CD8-positive, alpha-beta memory T cell (primary cell): Measurements from ENCODE around the gene TRMT5. TPM values are rescaled to one million over a fixed set of nuclear protein-coding genes. Genes with fewer than 3 reads are reported as not detected.

Source experiments
- CTCF ChIA-PET: fragments of 350-600 bp; sonication (Branson Sonifier 250); formaldehyde crosslinking; loops from one replicate; lab custom pipeline; 2021; ENCODE audit warnings: antibody characterized with exemption; lab: Charles Lee
- POLR2A ChIA-PET: fragments of 350-600 bp; sonication (Branson Sonifier 250); formaldehyde crosslinking; loops from one replicate; lab custom pipeline; 2021; ENCODE audit warnings: antibody characterized with exemption; lab: Charles Lee
- DNase-seq, 5 donors: peaks; one replicate each; pipeline versions ENCODE4 v3.0.0 to v3.0.0-alpha.2; 2020 to 2022; ENCODE audit warnings: mixed read lengths in 1 of 5
- H3K27ac ChIP-seq: one replicate; pipeline ENCODE4 v1.7.0; 2013; ENCODE audit warnings: low read depth, mild to moderate bottlenecking, low read length, moderate library complexity
- H3K27me3 ChIP-seq: 2 replicates; pipeline ENCODE4 v1.7.0; 2013; ENCODE audit warnings: low read length, mild to moderate bottlenecking; ENCODE audit not compliant: insufficient read depth, poor library complexity, severe bottlenecking
- H3K36me3 ChIP-seq: 2 replicates; pipeline ENCODE4 v1.7.0; 2013; ENCODE audit warnings: mild to moderate bottlenecking, low read length, moderate library complexity; ENCODE audit not compliant: insufficient read depth
- H3K4me1 ChIP-seq: 2 replicates; pipeline ENCODE4 v1.7.0; 2013; ENCODE audit warnings: mild to moderate bottlenecking, low read length, moderate library complexity; ENCODE audit not compliant: insufficient read depth
- H3K4me3 ChIP-seq: 2 replicates; pipeline ENCODE4 v1.7.0; 2013; ENCODE audit warnings: mild to moderate bottlenecking, low read length
- H3K9me3 ChIP-seq: 2 replicates; pipeline ENCODE4 v1.7.0; 2013; ENCODE audit warnings: mild to moderate bottlenecking, low read length
- H3K27ac Mint-ChIP-seq, 8 donors: one replicate each; pipeline ENCODE4 v1.8.0; 2020 to 2021; ENCODE audit warnings: mixed read lengths in 8 of 8, mild to moderate bottlenecking in 6 of 8, inconsistent platforms in 3 of 8, moderate library complexity in 3 of 8
- H3K27me3 Mint-ChIP-seq, 2 donors: one replicate each; pipeline ENCODE4 v1.8.0; 2020 to 2021; ENCODE audit warnings: mixed read lengths in 2 of 2, mild to moderate bottlenecking in 1 of 2, moderate library complexity in 1 of 2
- H3K36me3 Mint-ChIP-seq, 3 donors: one replicate each; pipeline ENCODE4 v1.8.0; 2020 to 2021; ENCODE audit warnings: mixed read lengths in 3 of 3, inconsistent platforms in 1 of 3, mild to moderate bottlenecking in 1 of 3
- H3K4me1 Mint-ChIP-seq, 3 donors: one replicate each; pipeline ENCODE4 v1.8.0; 2020 to 2021; ENCODE audit warnings: mixed read lengths in 3 of 3, inconsistent platforms in 1 of 3, mild to moderate bottlenecking in 1 of 3
- H3K4me3 Mint-ChIP-seq, 7 donors: one replicate each; pipeline ENCODE4 v1.8.0; 2020 to 2021; ENCODE audit warnings: mixed read lengths in 7 of 7, mild to moderate bottlenecking in 6 of 7, moderate library complexity in 4 of 7, inconsistent platforms in 2 of 7
- H3K9me3 Mint-ChIP-seq, 5 donors: one replicate each; pipeline ENCODE4 v1.8.0; 2020 to 2022; ENCODE audit warnings: mixed read lengths in 5 of 5, mild to moderate bottlenecking in 3 of 5, moderate library complexity in 2 of 5, inconsistent platforms in 1 of 5
- polyA plus RNA-seq: library from polyadenylated mRNA; unstranded; fragments of 300-500 nt; fragmentation: Illumina TruSeq; gene quantifications from one replicate; pipeline ENCODE4 v1.2.3, GENCODE V29; 2021
- total RNA-seq, 2 experiments: library from RNA; stranded (reverse); gene quantifications; one replicate each; pipeline ENCODE4 v1.2.3, GENCODE V29; 2021

Gene TRMT5
- total and polyA plus RNA-seq, 3 experiments from 2014 or later = 4.5 to 19.1 (median 18.1) TPM

- H3K4me1 Mint-ChIP-seq = peaks cover 6 to 8% (median 8%) of the 10 kb centered on the region in 3 donors
- H3K36me3 Mint-ChIP-seq = peaks cover 15 to 45% (median 21%) of the 10 kb centered on the region in 3 donors
- Histone ChIP-seq H3K9me3 (no peaks in the 10 kb centered on the region), H3K27ac (no peak overlapping the region), H3K4me3 (no peak overlapping the region), H3K27me3 (no peaks in the 10 kb centered on the region), H3K4me1 (no peaks in the 10 kb centered on the region), H3K36me3 (no peaks in the 10 kb centered on the region)
- H3K9me3 Mint-ChIP-seq = no peaks in the 10 kb centered on the region
- ChIA-PET CTCF (no interaction called here), POLR2A (no interaction called here)
- no peak overlapping the region for H3K27ac Mint-ChIP-seq
- DNase-seq = no peak
- H3K4me3 Mint-ChIP-seq = no peak overlapping the region
- no peaks in the 10 kb centered on the region for H3K27me3 Mint-ChIP-seq
These were observed 8.7 kb upstream of the TRMT5 start for GRCh38 chr14:60989599-60989998.

- Histone ChIP-seq H3K4me3 (no peak overlapping the region), H3K27me3 (no peaks in the 10 kb centered on the region), H3K36me3 (no peaks in the 10 kb centered on the region), H3K4me1 (peaks cover 12% of the 10 kb centered on the region), H3K27ac (no peak overlapping the region), H3K9me3 (no peaks in the 10 kb centered on the region)
- no peak for DNase-seq
- Mint-ChIP-seq H3K9me3 (no peaks in the 10 kb centered on the region), H3K36me3 (peaks cover 11 to 28% (median 17%) of the 10 kb centered on the region in 3 donors), H3K27ac (no peak overlapping the region), H3K27me3 (no peaks in the 10 kb centered on the region), H3K4me3 (no peak overlapping the region), H3K4me1 (peaks cover 7 to 11% (median 8%) of the 10 kb centered on the region in 3 donors)
- ChIA-PET CTCF (no interaction called here), POLR2A (no interaction called here)
These were observed 5.6 kb upstream of the TRMT5 start for GRCh38 chr14:60986500-60986899.

GRCh38 chr14:60984196-60984595, 3.3 kb upstream of the TRMT5 start:
- Mint-ChIP-seq H3K4me1 (peaks cover 9 to 14% (median 12%) of the 10 kb centered on the region in 3 donors), H3K9me3 (no peaks in the 10 kb centered on the region), H3K27ac (no peak overlapping the region), H3K36me3 (peaks cover 11 to 20% (median 13%) of the 10 kb centered on the region in 3 donors), H3K27me3 (no peaks in the 10 kb centered on the region), H3K4me3 (no peak overlapping the region)
- Histone ChIP-seq H3K36me3 (no peaks in the 10 kb centered on the region), H3K9me3 (no peaks in the 10 kb centered on the region), H3K4me1 (peaks cover 19% of the 10 kb centered on the region), H3K27ac (no peak overlapping the region), H3K4me3 (no peak overlapping the region), H3K27me3 (no peaks in the 10 kb centered on the region)
- CTCF ChIA-PET = no interaction called here
- POLR2A ChIA-PET = no interaction called here
- no peak for DNase-seq

GRCh38 chr14:60981633-60982455, 965 bp upstream of the TRMT5 start:
- Mint-ChIP-seq H3K27me3 (no peaks in the 10 kb centered on the region), H3K9me3 (no peaks in the 10 kb centered on the region), H3K27ac (no peak overlapping the region), H3K4me1 (peaks cover 20 to 27% (median 27%) of the 10 kb centered on the region in 3 donors), H3K36me3 (peaks cover 7 to 16% (median 12%) of the 10 kb centered on the region in 3 donors), H3K4me3 (no peak overlapping the region)
- Histone ChIP-seq H3K27me3 (no peaks in the 10 kb centered on the region), H3K4me1 (peaks cover 19% of the 10 kb centered on the region), H3K27ac (peak overlapping the region; percentile 94), H3K36me3 (no peaks in the 10 kb centered on the region), H3K4me3 (peak overlapping the region; percentile 93), H3K9me3 (no peaks in the 10 kb centered on the region)
- ChIA-PET POLR2A (interaction anchor here (1.1 kb wide), 2 partner anchors 228 to 733 kb away, joined by 3 read pairs; partner anchors contain the start of gene PPM1A), CTCF (interaction anchor here (0.7 to 1.2 kb wide), 2 partner anchors 357 to 650 kb away, joined by 3 to 4 read pairs; no protein-coding TSS in a partner anchor)
- DNase-seq = no peak

GRCh38 chr14:60977847-60978246, 3.0 kb downstream of the TRMT5 start:
- no peak overlapping the region for H3K4me3 Mint-ChIP-seq

GRCh38 chr14:60975551-60975950, 5.3 kb downstream of the TRMT5 start:
- ChIA-PET CTCF (no interaction called here), POLR2A (no interaction called here)
- H3K27ac ChIP-seq = no peak overlapping the region
- H3K36me3 ChIP-seq = no peaks in the 10 kb centered on the region
- H3K4me3 ChIP-seq = no peak overlapping the region
- H3K9me3 ChIP-seq = no peaks in the 10 kb centered on the region
- Mint-ChIP-seq H3K4me1 (peaks cover 16 to 38% (median 35%) of the 10 kb centered on the region in 3 donors), H3K36me3 (peaks cover 0 to 25% (median 12%) of the 10 kb centered on the region in 3 donors), H3K27ac (peak overlapping the region in 4 of 8 donors; percentile 5 to 59 (median 30)), H3K9me3 (no peaks in the 10 kb centered on the region), H3K27me3 (no peaks in the 10 kb centered on the region), H3K4me3 (no peak overlapping the region)
- DNase-seq = no peak
- no peaks in the 10 kb centered on the region for H3K27me3 ChIP-seq
- peaks cover 7% of the 10 kb centered on the region for H3K4me1 ChIP-seq

More at GRCh38 chr14:60977847-60978246, 3.0 kb downstream of the TRMT5 start:
- H3K4me3 ChIP-seq = no peak overlapping the region
- H3K27me3 ChIP-seq = no peaks in the 10 kb centered on the region
- peaks cover 19% of the 10 kb centered on the region for H3K4me1 ChIP-seq
- no peak for DNase-seq
- Mint-ChIP-seq H3K27ac (peak overlapping the region in 1 of 8 donors; percentile 37), H3K4me1 (peaks cover 17 to 38% (median 35%) of the 10 kb centered on the region in 3 donors), H3K9me3 (no peaks in the 10 kb centered on the region), H3K36me3 (peaks cover 0 to 14% (median 7%) of the 10 kb centered on the region in 3 donors), H3K27me3 (no peaks in the 10 kb centered on the region)
- H3K27ac ChIP-seq = no peak overlapping the region
- no peaks in the 10 kb centered on the region for H3K36me3 ChIP-seq
- no peaks in the 10 kb centered on the region for H3K9me3 ChIP-seq
- CTCF ChIA-PET = interaction anchor here (0.7 kb wide), 1 partner anchor 1725 kb away, joined by 3 read pairs; no protein-coding TSS in a partner anchor
- POLR2A ChIA-PET = no interaction called here

- Mint-ChIP-seq H3K4me3 (no peak overlapping the region), H3K4me1 (peaks cover 10 to 33% (median 30%) of the 10 kb centered on the region in 3 donors), H3K27ac (peak overlapping the region in 1 of 8 donors; percentile 44), H3K36me3 (peaks cover 0 to 25% (median 12%) of the 10 kb centered on the region in 3 donors), H3K27me3 (no peaks in the 10 kb centered on the region), H3K9me3 (no peaks in the 10 kb centered on the region)
- no peak overlapping the region for H3K27ac ChIP-seq
- H3K9me3 ChIP-seq = no peaks in the 10 kb centered on the region
- CTCF ChIA-PET = no interaction called here
- H3K4me1 ChIP-seq = no peaks in the 10 kb centered on the region
- no peaks in the 10 kb centered on the region for H3K36me3 ChIP-seq
- DNase-seq = no peak
- H3K27me3 ChIP-seq = no peaks in the 10 kb centered on the region
- H3K4me3 ChIP-seq = no peak overlapping the region
- POLR2A ChIA-PET = no interaction called here
These were observed 6.7 kb downstream of the TRMT5 start for GRCh38 chr14:60974090-60974651.

GRCh38 chr14:60973070-60973469, 7.8 kb downstream of the TRMT5 start:
- Mint-ChIP-seq H3K36me3 (peaks cover 0 to 25% (median 12%) of the 10 kb centered on the region in 3 donors), H3K4me3 (no peak overlapping the region), H3K9me3 (no peaks in the 10 kb centered on the region), H3K27ac (peak overlapping the region in 1 of 8 donors; percentile 27), H3K4me1 (peaks cover 2 to 25% (median 20%) of the 10 kb centered on the region in 3 donors), H3K27me3 (no peaks in the 10 kb centered on the region)
- POLR2A ChIA-PET = no interaction called here
- DNase-seq = no peak
- H3K27me3 ChIP-seq = no peaks in the 10 kb centered on the region
- no peaks in the 10 kb centered on the region for H3K4me1 ChIP-seq
- no peak overlapping the region for H3K4me3 ChIP-seq
- CTCF ChIA-PET = no interaction called here
- no peak overlapping the region for H3K27ac ChIP-seq
- H3K9me3 ChIP-seq = no peaks in the 10 kb centered on the region
- no peaks in the 10 kb centered on the region for H3K36me3 ChIP-seq
